ENCODE data around the gene TWNK.
A peak's percentile ranks its signal among the peaks of the same experiment; 100 is the strongest.
"Not testable (repeated sequence)": the region's sequence is repeated elsewhere in the genome, so short reads cannot be mapped to it uniquely, and the experiment has no call there.

TWNK gene

GRCh38 chr10:101031796-101032636 is 44.7 kb downstream of the TWNK start:
- DNase-seq: peak; percentile 74

- DNase-seq: peak; percentile 62
Observed at GRCh38 chr10:101032637-101033224, 45.4 kb downstream of the TWNK start.

- no peak for DNase-seq
Observed at GRCh38 chr10:101033276-101033675, 45.9 kb downstream of the TWNK start.

- DNase-seq: not testable (repeated sequence)
Observed at GRCh38 chr10:101034404-101034803, 47.1 kb downstream of the TWNK start.

- DNase-seq: no peak
Observed at GRCh38 chr10:101035314-101035713, 48.0 kb downstream of the TWNK start.

- no peak for DNase-seq
Observed at GRCh38 chr10:101035916-101036702, 48.8 kb downstream of the TWNK start.

GRCh38 chr10:101036726-101037125 is 49.4 kb downstream of the TWNK start:
- no peak for DNase-seq

GRCh38 chr10:101038484-101038883 is 51.1 kb downstream of the TWNK start:
- DNase-seq: no peak

GRCh38 chr10:101040061-101040460 is 52.7 kb downstream of the TWNK start:
- no peak for DNase-seq

- DNase-seq: no peak
Observed at GRCh38 chr10:101040851-101041250, 53.5 kb downstream of the TWNK start.

- DNase-seq: peak; percentile 74
Observed at GRCh38 chr10:101041252-101041761, 54.0 kb downstream of the TWNK start.

GRCh38 chr10:101042118-101042517 is 54.8 kb downstream of the TWNK start:
- DNase-seq: no peak

GRCh38 chr10:101042667-101043362 is 55.5 kb downstream of the TWNK start:
- DNase-seq: peak; percentile 83

GRCh38 chr10:101043363-101043707 is 56.0 kb downstream of the TWNK start:
- no peak for DNase-seq

Data from activated CD8-positive, alpha-beta memory T cell treated with anti-CD3 and anti-CD28 coated beads, Interleukin-2, amount 50 U/mL, for 4 hours (primary cell).